GM10266 (cell line): ENCODE measurements around the gene DTX2.
"Not testable (repeated sequence)": the region's sequence is repeated elsewhere in the genome, so short reads cannot be mapped to it uniquely, and the experiment has no call there.

Experiments used
- DNase-seq: peaks from one replicate; pipeline ENCODE4 v3.0.0; 2012; ENCODE audit errors: extremely low spot score
- TF ChIP-seq, protein P1 (sequence below): IDR thresholded peaks from 2 replicates; pipeline ENCODE4 v1.5.1; 2012; ENCODE audit warnings: mild to moderate bottlenecking, low read depth; ENCODE audit not compliant: control insufficient read depth, insufficient read depth; ENCODE audit errors: missing control alignments

The DTX2 gene

GRCh38 chr7:76492139-76492538 lies 30.6 kb downstream of the DTX2 start:
- not testable (repeated sequence) for DNase-seq

DNA sequence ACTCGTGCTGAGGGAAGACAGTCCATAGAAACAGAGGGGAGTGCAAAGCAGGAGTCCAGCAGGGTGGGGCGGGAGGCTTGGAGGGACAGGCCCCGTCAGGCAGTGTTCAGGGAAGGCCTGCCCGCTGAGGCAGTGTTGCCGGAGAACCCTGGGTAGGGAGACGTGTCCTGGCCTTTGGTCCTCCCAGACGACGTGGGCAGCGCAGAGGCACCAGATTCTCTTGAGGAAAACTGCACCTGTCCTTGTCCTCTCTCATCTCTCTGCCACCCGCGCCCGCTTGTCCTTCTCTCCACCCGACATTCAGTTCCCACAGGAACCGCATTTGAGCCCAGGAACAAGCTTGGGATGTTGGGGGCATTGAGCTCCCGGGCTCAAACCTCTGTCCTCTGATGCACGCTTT lies 34.2 kb downstream of the DTX2 start:
- DNase-seq = not testable (repeated sequence)

GRCh38 chr7:76497918-76498582 lies 36.5 kb downstream of the DTX2 start:
- not testable (repeated sequence) for DNase-seq

GRCh38 chr7:76498583-76499200 lies 37.2 kb downstream of the DTX2 start:
- DNase-seq = not testable (repeated sequence)

DNA sequence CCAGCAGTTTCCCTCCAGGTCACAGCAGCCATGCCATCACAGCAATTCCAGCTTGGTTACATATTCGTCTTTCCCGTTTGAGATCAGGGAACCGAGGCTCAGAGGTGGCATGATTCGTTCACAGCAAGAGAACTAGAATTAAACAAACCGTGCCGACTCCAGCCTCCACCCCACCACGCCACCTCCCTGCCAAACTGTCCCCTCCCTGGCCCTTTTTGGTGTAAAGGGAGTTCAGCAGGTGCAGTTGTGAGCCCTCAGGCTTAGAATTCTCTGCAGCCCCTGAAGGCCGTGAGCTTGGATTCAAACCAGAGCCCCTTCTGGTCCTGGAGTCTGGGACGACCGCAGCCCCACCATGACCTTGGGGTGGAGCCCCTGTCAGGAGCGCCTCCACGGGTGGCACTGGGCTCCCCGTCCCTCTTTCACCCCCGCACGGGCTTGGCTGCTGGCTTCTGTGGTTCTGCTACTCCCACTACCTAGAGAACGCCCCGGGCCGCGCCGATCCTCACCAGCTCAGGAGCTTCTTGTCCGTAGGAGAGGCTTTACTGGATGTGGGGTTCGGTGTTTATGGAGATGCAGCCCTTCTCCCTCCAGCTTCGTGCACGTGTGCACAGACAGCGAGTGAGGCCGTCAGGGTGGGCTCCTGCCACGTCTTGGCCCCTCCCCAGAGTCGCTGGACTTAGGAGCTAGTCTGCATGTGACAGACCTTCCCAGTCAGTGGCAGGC lies 37.9 kb downstream of the DTX2 start:
- not testable (repeated sequence) for DNase-seq

GRCh38 chr7:76499924-76500241 lies 38.4 kb downstream of the DTX2 start:
- DNase-seq = not testable (repeated sequence)

- not testable (repeated sequence) for DNase-seq
Measured at GRCh38 chr7:76502224-76502623, 40.7 kb downstream of the DTX2 start.

DNA sequence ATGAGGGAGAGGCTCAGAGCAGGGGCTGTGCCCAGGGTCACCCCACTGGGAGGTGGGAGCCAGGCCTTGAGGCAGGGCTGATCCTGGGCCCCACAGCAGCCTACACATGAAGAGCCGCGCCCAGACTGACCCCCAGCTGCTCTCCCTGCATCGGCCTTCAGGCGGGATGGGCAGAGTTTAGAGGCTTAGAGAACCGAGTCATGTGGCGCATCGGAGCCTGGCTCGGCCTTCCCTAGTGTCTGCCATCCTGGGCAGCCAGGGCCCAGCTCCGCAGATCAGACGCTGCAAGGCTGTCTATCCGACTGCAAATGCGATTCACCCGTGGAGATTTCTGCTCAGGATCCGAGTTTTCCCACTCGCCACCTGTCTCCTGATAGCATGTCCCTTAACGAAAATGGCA lies 41.3 kb downstream of the DTX2 start:
- not testable (repeated sequence) for DNase-seq

GRCh38 chr7:76503244-76503643 lies 41.7 kb downstream of the DTX2 start:
- not testable (repeated sequence) for DNase-seq

- DNase-seq = not testable (repeated sequence)
Measured at GRCh38 chr7:76504351-76505167, 43.0 kb downstream of the DTX2 start.

DNA sequence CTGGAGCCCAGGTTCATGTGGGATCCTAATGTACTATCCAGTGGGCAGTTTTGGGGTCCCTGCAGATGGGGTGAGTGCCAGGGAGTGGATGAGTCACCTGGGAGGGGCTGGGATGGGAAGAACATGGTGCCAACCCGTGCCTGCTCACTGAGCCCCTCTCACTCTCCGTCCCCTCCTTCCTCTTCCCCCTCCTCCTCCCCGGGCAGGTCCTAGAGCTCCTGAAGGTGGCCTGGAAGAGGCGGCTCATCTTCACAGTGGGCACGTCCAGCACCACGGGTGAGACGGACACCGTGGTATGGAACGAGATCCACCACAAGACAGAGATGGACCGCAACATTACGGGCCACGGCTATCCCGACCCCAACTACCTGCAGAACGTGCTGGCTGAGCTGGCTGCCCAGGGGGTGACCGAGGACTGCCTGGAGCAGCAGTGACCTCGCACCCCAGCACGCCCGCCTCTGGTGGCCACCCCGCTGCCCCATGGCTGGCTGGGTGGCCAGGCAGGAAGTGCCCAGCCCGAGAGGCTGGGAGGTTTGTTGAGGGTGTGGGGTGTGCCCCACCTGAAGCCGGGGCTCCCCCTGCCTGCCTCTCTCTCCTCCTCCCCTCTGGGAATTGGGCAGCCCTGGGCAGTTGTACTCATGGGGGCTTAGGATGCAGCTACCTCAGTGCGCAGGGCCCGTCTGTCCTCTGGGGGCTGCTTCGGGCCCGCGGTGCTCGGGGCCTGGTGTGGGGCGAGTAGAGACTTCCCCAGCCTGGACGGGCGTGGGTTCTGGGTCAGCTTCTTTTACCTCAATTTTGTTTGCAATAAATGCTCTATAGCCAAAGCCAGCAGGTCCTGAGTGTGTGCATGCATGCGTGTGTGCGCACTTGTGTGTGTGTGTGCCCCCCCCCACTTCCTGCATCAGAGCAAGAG lies 43.9 kb downstream of the DTX2 start:
- no peak for DNase-seq
- TF ChIP-seq, protein P1, sequence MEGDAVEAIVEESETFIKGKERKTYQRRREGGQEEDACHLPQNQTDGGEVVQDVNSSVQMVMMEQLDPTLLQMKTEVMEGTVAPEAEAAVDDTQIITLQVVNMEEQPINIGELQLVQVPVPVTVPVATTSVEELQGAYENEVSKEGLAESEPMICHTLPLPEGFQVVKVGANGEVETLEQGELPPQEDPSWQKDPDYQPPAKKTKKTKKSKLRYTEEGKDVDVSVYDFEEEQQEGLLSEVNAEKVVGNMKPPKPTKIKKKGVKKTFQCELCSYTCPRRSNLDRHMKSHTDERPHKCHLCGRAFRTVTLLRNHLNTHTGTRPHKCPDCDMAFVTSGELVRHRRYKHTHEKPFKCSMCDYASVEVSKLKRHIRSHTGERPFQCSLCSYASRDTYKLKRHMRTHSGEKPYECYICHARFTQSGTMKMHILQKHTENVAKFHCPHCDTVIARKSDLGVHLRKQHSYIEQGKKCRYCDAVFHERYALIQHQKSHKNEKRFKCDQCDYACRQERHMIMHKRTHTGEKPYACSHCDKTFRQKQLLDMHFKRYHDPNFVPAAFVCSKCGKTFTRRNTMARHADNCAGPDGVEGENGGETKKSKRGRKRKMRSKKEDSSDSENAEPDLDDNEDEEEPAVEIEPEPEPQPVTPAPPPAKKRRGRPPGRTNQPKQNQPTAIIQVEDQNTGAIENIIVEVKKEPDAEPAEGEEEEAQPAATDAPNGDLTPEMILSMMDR = no peak

DNA sequence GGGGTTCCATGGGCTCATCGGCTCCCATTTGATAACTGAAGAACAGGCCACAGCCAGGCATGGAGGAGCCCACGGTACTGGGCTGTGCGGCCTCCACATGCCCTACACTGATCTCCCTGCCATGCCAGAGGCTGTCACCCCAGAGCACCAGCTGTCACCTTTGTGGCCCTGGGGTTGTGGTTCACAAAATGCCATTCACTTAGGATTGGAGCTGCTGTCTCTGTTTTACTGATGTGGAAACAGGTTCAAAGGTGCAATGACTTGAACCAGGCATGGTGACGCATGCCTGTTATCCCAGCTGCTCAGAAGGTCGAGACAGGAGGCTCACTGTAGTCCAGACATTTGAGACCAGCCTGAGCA lies 44.6 kb downstream of the DTX2 start:
- TF ChIP-seq, protein P1 = no peak
- no peak for DNase-seq

- DNase-seq = not testable (repeated sequence)
Measured at GRCh38 chr7:76506643-76507042, 45.1 kb downstream of the DTX2 start.
